IgD-negative memory B cell (primary cell): ENCODE results near the gene RGS17. TPM values are rescaled to one million over a fixed set of nuclear protein-coding genes. Genes with fewer than 3 reads are reported as not detected.
A peak's percentile ranks its signal among the peaks of the same experiment; 100 is the strongest.

ENCODE experiments used
- H3K27ac Mint-ChIP-seq, 3 donors: one replicate each; pipeline ENCODE4 v1.8.0; 2020 to 2022; ENCODE audit warnings: mild to moderate bottlenecking in 3 of 3, mixed read lengths in 3 of 3, moderate library complexity in 1 of 3
- H3K27me3 Mint-ChIP-seq: one replicate; pipeline ENCODE4 v1.8.0; 2021; ENCODE audit warnings: mixed read lengths
- H3K36me3 Mint-ChIP-seq: one replicate; pipeline ENCODE4 v1.8.0; 2020; ENCODE audit warnings: mild to moderate bottlenecking, mixed read lengths
- H3K4me1 Mint-ChIP-seq, 3 donors: one replicate each; pipeline ENCODE4 v1.8.0; 2020 to 2022; ENCODE audit warnings: mixed read lengths in 3 of 3, mild to moderate bottlenecking in 1 of 3
- H3K4me3 Mint-ChIP-seq, 4 donors: one replicate each; pipeline ENCODE4 v1.8.0; 2020 to 2022; ENCODE audit warnings: mild to moderate bottlenecking in 4 of 4, mixed read lengths in 4 of 4, moderate library complexity in 3 of 4
- H3K9me3 Mint-ChIP-seq, 3 donors: one replicate each; pipeline ENCODE4 v1.8.0; 2020 to 2021; ENCODE audit warnings: mixed read lengths in 3 of 3, mild to moderate bottlenecking in 1 of 3
- polyA plus RNA-seq: library from polyadenylated mRNA; unstranded; fragments of 300-500 nt; fragmentation: Illumina TruSeq; gene quantifications from one replicate; pipeline ENCODE4 v1.2.3, GENCODE V29; 2021

Gene RGS17
- polyA plus RNA-seq, 1 donor from 2014 or later = 0.05 TPM

DNA sequence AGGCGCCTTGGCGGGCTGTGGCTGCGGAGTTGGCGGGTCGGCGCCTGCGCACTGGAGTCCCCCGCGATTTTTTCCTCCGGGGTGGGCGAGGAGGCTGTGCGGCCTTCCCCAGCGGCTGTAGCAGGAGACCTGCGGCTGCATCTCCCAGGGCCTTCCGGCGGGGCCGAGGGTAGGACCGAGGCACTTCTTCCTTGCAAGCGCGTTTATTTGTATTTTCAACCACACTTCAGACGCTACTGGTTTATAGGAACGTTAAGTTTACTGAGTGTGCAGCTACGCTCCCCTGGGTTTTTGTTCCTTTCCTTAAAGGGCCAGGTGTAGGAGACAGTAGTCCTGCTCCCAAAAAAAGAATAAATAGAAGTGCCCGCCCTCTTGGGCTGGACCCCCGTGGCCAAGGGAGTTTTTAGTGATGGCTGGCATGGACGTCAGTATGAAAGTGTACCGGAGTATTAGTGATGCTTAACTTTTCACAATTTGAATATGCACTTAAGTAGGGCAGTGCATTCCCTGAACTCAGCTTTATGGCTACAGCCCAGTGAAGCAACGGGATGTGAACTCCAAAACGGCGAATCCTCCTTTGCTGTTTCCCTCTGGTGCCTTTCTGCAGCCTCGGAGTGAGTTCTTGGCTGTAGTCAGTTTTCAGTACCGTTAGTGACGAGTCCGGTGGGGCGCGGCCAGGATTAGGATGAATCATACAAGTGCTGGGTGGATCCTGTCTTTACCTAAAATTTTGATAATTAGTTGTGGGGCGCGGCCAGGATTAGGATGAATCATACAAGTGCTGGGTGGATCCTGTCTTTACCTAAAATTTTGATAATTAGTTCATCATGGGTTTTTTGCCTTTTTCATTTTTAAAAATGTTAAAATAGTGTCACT is 147.2 kb downstream of the RGS17 start:
- Mint-ChIP-seq H3K4me3 (peak overlapping the region; percentile 90 to 100 (median 99)), H3K9me3 (no peaks in the 10 kb centered on the region), H3K4me1 (peaks cover 26 to 37% (median 31%) of the 10 kb centered on the region in 3 donors), H3K36me3 (peaks cover 4% of the 10 kb centered on the region), H3K27me3 (no peaks in the 10 kb centered on the region), H3K27ac (peak overlapping the region; percentile 89 to 99 (median 94))

DNA sequence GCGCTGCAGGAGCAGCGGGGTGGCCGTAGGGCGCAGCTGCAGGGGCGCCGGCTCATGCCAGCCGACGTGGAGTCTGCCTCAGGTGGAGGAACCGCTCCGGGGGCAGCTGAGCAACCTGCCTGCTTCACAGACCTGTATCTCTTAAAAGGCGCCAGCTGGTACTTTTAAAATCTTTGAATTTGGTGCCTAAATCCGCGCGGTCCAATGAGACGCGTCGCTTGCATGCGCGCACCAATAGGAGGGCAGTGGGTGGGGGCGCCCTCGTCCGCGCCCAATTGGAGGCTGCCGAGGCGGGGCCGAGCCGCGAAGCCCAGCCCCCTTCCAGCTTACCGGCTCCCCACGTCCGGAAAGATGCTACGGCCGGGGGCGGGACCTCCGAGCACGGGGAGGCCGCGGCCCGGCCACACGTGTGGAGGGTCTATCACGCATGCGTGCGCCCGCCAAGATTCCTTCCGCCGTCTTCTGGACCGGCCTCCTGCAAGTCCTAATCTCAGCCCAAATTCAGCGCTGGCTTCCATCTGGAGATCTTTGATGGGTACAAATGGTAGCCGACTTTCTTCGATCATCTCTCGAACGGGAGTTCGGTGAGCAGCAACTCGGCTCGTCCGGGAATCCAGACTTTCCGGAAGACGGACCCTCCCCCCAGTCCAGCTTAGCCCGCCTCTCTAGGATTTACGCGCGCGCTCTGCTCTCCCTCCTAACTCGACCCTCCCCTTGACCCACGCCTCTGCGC is 148.0 kb downstream of the RGS17 start, which contains the start of gene FBXO5:
FBXO5 (minus strand) TSS at position 138 of the 733 bp plus-strand sequence; CDS start at position 56, 82 bp downstream.
- Mint-ChIP-seq H3K4me1 (peaks cover 26 to 37% (median 34%) of the 10 kb centered on the region in 3 donors), H3K4me3 (peak within 1 kb of the TSS; percentile 90 to 100 (median 99)), H3K27me3 (no peaks in the 10 kb centered on the region), H3K27ac (peak within 1 kb of the TSS; percentile 89 to 99 (median 94)), H3K36me3 (peaks cover 6% of the 10 kb centered on the region), H3K9me3 (no peaks in the 10 kb centered on the region)

DNA sequence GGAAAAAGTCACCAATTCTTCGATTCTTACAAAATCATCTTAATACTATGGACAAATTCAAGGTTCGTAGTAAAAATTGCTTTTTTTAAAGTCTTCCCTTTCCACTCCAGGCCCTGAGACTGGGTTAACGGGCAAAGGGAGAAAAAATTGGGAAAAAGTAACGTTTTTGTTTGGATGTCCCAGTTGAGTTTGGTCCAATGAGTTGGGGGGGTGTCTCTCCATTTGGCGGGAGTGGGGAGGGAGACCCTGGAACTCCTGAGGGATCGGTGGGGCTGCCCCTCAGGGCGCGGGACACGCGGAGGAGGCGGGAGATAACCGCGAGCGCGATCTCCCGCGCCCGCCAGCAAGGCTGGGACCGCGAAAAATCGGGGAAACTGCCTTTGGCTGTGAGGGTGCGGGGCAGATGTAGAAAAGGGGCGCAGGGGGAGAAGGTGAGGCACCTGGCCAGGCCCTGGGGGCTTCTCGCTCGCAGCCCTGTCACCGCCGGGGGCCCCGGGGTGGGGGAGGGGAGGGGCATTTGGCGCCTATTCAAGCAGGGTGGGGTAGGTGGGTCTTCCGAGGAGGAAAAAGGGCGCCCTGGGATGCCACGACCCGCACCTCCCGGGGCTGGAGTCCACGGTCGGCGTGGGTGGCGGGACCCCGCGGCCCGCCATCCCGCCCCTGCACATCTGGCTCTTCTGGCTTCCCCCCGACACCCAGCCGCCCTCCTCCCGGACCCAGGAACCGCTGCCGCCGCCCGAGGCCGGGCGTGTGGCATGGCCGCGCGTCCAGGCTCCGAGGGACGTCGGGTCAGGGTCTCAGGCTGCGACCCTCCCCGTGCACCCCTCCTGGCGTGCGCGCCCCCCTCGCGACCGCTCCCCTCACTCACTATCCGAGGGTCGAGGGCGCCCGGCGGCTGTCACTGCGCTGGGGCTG is 148.8 kb downstream of the RGS17 start:
- H3K36me3 Mint-ChIP-seq = peaks cover 6% of the 10 kb centered on the region
- H3K4me1 Mint-ChIP-seq = peaks cover 26 to 37% (median 34%) of the 10 kb centered on the region in 3 donors
- H3K4me3 Mint-ChIP-seq = peak overlapping the region; percentile 90 to 100 (median 99)
- H3K9me3 Mint-ChIP-seq = no peaks in the 10 kb centered on the region
- no peaks in the 10 kb centered on the region for H3K27me3 Mint-ChIP-seq
- peak overlapping the region in 2 of 3 donors; percentile 52 to 55 for H3K27ac Mint-ChIP-seq

DNA sequence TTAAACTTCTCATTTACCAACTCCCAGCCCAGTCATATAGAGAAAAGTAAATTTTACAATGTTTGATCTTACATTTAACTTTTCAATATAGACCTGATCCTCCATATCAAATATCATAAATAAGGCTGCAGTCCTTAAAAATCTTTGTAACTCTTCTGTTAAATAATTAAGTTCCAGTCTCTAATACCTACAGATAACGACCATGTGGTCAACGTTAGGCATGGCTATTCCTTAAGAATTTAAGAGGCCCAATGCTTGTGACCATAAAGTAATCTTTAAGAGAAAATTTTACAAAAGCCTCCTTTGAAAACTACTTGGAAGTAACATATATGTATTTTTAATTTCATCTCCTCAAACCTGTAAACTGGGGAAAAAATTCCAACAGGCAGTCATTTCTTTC is 149.9 kb downstream of the RGS17 start:
- Mint-ChIP-seq H3K4me1 (peaks cover 22 to 33% (median 29%) of the 10 kb centered on the region in 3 donors), H3K9me3 (no peaks in the 10 kb centered on the region), H3K27ac (no peak overlapping the region), H3K4me3 (peak overlapping the region in 2 of 4 donors; percentile 60 to 76), H3K36me3 (peaks cover 8% of the 10 kb centered on the region), H3K27me3 (no peaks in the 10 kb centered on the region)

DNA sequence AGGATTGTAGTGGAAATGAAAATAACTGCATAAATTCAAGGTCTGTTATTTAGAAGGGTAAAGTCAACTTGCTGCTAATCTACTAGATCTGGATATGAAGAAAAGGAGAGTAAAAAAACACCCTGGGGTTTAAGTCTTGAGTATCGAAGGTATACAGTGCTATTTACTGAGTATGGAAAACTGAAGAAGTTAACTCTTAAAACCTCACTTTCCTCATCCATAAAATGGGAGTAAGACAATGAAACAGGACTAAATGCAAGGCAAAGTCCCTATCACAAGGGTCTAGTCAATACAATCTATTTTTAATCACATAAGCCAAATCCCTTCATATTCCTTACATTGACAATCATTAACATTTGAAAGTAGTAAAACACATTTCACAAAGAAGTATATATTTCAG is 150.4 kb downstream of the RGS17 start:
- peak overlapping the region in 1 of 3 donors; percentile 5 for H3K27ac Mint-ChIP-seq
- H3K9me3 Mint-ChIP-seq = no peaks in the 10 kb centered on the region
- peak overlapping the region in 2 of 4 donors; percentile 60 to 76 for H3K4me3 Mint-ChIP-seq
- no peaks in the 10 kb centered on the region for H3K27me3 Mint-ChIP-seq
- H3K36me3 Mint-ChIP-seq = peaks cover 11% of the 10 kb centered on the region
- peaks cover 22 to 36% (median 30%) of the 10 kb centered on the region in 3 donors for H3K4me1 Mint-ChIP-seq

DNA sequence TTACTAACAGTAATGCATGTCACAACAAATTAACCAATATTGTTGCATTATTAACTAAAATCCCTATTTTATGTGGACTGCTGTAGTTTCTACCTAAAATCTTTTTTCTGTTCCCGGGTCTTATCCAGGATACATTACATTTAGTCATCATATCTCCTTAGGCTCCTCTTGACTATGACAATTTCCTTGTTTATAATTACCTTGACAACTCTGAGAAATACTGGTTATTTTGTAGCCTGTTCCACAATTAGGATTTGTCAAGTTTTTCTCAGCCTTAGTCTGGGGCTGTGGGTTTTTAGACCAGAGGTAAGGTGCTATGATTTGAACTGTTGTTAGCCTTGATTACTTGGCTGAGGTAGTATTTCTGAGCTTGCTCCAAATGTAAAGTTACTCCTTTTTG is 152.0 kb downstream of the RGS17 start:
- Mint-ChIP-seq H3K9me3 (peaks cover 0 to 4% (median 0%) of the 10 kb centered on the region in 3 donors), H3K36me3 (peaks cover 17% of the 10 kb centered on the region), H3K4me3 (peak overlapping the region in 1 of 4 donors; percentile 25), H3K27me3 (no peaks in the 10 kb centered on the region), H3K27ac (no peak overlapping the region), H3K4me1 (peaks cover 25 to 33% (median 31%) of the 10 kb centered on the region in 3 donors)

DNA sequence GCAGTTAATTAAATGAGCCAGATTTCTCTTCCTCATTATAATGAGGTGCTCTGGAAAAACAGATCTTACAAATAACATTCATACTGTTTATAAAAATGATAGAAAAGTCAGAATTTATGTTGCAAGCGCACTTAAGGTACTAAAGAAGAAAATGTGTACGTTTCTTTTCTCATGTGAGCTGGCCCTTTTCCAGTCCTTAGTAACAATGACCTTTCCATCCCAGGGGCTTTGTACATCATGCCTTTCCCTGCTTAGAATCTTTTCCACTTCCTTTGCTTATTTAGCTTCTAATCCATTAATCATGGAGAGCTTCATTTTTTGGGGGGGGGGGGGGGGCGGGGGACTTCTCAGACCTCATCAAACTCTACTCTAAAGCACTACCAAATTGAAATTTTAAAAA is 153.0 kb downstream of the RGS17 start:
- Mint-ChIP-seq H3K4me1 (peaks cover 22 to 31% (median 27%) of the 10 kb centered on the region in 3 donors), H3K27me3 (no peaks in the 10 kb centered on the region), H3K9me3 (peaks cover 0 to 4% (median 0%) of the 10 kb centered on the region in 3 donors)

DNA sequence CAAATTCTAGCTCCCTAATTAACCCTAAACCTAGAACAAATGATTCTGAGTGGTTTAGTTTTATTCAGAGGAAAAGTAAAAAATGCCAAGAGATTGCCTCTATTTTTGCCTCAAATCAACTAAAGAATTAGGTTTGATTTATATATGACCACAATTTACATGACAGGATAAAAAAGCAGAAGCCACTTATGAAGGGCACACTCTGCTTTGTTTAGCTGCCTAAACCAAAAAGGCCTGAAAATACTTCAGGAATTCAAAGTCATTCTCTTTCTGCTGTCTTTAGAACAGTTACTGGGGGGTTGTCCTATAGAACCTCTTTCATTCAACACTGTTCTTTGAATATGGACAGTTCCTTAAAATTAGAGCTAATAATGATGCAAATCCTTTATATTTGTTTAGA is 153.5 kb downstream of the RGS17 start:
- Mint-ChIP-seq H3K27me3 (no peaks in the 10 kb centered on the region), H3K4me3 (no peak overlapping the region), H3K27ac (no peak overlapping the region), H3K9me3 (peaks cover 0 to 4% (median 0%) of the 10 kb centered on the region in 3 donors), H3K4me1 (peaks cover 22 to 30% (median 27%) of the 10 kb centered on the region in 3 donors), H3K36me3 (peaks cover 22% of the 10 kb centered on the region)

More for the DNA sequence above, 153.0 kb downstream of the RGS17 start:
- no peak overlapping the region for H3K27ac Mint-ChIP-seq
- H3K4me3 Mint-ChIP-seq = no peak overlapping the region
- H3K36me3 Mint-ChIP-seq = peaks cover 18% of the 10 kb centered on the region

DNA sequence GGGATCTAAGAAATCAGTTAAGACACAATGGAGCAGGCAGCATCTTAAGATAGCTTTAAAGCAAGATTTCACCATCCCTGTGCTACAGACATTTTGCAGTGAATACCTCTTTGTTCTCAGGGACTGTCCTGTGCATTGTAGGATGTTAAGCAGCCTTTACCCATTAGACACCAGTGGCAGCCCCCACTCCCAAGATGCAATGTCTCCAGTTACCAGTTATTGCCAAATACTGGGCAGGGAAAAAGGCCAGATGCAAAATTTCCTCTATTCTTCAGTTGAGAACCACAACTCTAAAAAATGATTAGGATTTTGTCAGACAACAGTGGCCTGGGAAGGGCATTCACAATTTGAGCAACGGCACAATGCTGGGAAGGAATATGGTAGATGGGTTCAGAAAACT is 154.3 kb downstream of the RGS17 start:
- no peaks in the 10 kb centered on the region for H3K27me3 Mint-ChIP-seq
- H3K4me1 Mint-ChIP-seq = peaks cover 22 to 27% (median 26%) of the 10 kb centered on the region in 3 donors
- peaks cover 0 to 4% (median 0%) of the 10 kb centered on the region in 3 donors for H3K9me3 Mint-ChIP-seq
- H3K36me3 Mint-ChIP-seq = peaks cover 23% of the 10 kb centered on the region
- no peak overlapping the region for H3K27ac Mint-ChIP-seq
- peak overlapping the region in 1 of 4 donors; percentile 41 for H3K4me3 Mint-ChIP-seq

DNA sequence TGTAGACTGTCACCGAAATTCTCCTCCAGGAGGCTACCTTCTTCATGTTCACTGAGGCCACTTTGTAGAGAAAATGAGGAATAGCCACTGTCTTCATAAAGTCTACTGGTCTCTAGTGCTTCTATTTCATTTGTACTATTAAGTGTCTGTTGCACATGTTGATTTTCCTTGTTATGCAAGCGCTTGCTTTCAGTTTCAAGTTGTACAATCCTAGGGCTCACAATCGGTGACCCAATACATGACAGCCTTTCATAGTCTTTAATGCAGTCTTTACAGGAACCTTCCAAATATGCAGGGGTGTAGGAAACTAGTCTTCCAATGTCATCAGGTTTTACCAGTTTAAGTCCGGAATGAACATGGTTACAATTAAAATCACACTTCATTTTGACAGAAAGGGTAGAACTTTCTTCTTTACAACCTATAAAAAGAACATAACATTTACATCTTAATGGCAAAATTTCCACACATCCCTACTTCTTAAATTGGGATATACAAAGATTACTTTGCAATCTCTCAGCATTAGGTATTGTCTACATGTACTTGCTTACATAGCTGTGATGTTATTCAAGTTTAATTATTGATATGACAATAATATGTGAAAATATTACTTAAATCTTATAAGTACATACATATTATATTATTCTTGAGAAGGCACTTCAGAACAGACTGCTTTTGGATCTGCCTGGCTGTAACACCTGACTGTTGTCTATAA is 155.7 kb downstream of the RGS17 start:
- H3K27ac Mint-ChIP-seq = no peak overlapping the region
- H3K36me3 Mint-ChIP-seq = peaks cover 26% of the 10 kb centered on the region
- H3K4me3 Mint-ChIP-seq = peak overlapping the region in 3 of 4 donors; percentile 34 to 47 (median 42)
- H3K9me3 Mint-ChIP-seq = peaks cover 0 to 4% (median 0%) of the 10 kb centered on the region in 3 donors
- H3K27me3 Mint-ChIP-seq = no peaks in the 10 kb centered on the region
- H3K4me1 Mint-ChIP-seq = peaks cover 12 to 17% (median 15%) of the 10 kb centered on the region in 3 donors

DNA sequence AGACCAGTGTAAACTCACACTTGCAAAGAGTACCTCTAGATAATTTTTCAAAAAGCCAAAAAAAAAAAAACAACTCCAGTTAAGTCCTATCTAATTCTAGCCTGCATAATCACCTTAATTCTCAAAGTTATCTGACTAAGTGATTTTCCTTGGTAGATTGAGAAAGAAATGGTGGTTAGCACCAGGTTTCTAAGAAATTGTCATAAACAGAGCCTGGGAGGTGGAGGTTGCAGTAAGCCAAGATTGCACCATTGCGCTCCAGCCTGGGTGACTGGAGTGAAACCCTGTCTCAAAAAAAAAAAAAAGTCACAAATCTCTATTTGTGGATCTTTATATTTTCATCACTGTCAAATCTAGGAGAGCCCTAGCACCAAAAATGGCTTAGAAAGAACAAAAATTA is 157.2 kb downstream of the RGS17 start:
- Mint-ChIP-seq H3K4me3 (peak overlapping the region in 1 of 4 donors; percentile 63), H3K27ac (no peak overlapping the region), H3K4me1 (peaks cover 8 to 11% (median 11%) of the 10 kb centered on the region in 3 donors), H3K36me3 (peaks cover 34% of the 10 kb centered on the region), H3K27me3 (no peaks in the 10 kb centered on the region), H3K9me3 (peaks cover 2 to 14% (median 4%) of the 10 kb centered on the region in 3 donors)

DNA sequence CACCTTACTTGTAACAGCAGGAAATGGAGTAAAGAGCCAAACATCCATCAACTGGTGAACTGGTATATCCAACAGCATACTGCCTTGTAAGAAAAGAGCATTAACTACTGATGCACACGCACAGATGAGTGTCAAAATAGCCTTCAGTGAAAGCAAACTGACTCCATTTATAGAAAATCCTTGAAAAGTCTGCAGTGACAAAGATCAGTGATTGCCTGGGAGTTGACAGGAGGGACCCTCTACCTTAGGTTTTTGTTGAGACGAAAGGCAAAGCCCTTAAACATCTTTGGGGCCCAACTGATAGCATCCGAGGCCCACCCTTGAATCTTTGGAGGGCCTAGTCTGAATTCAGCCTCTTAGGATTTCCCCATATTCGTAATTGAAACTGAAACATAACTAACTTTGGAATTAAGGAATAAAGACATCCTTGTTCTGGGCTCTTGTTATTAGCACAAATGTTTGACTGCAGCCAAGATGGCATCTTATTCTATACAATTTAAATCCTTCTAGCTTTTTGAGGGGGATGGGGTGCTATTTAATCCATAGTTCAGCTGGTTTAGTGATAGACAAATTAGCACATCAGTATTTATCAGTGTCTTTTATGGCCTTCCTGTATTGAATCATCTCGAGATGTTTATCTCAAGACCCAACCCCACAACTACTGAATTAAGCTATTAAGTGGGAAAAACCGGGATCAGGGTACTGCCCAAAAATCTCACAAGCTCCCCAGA is 161.2 kb downstream of the RGS17 start:
- Mint-ChIP-seq H3K4me3 (no peak overlapping the region), H3K4me1 (peaks cover under 1 to 2% (median 2%) of the 10 kb centered on the region in 3 donors), H3K9me3 (peaks cover 10 to 24% (median 14%) of the 10 kb centered on the region in 3 donors), H3K27me3 (no peaks in the 10 kb centered on the region), H3K27ac (no peak overlapping the region), H3K36me3 (peaks cover 23% of the 10 kb centered on the region)
